Heart right ventricle (tissue), 16 donors: ENCODE results near the gene PHRF1. TPM values are rescaled to one million over a fixed set of nuclear protein-coding genes. Genes with fewer than 3 reads are reported as not detected.

Experiments used
- ATAC-seq, 8 donors: fragments of 200-7000 bp; cut with Tn5 transposase; one replicate each; pipeline ENCODE4 v1.9.1; 2020; ENCODE audit warnings: mild to moderate bottlenecking in 8 of 8, moderate library complexity in 8 of 8, moderate number of reproducible peaks in 1 of 8
- DNase-seq, 2 donors: peaks; one replicate each; pipeline ENCODE4 v3.0.0-alpha.2; 2020
- H3K27ac ChIP-seq, 10 donors: fragments of 200-600 bp; sonication (generic) in 2 of 10; one replicate each; pipeline versions ENCODE4 v1.5.0 to v1.8.0; 2020 to 2022; ENCODE audit warnings: mild to moderate bottlenecking in 3 of 10
- H3K27me3 ChIP-seq, 7 donors: fragments of 200-600 bp; one replicate each; pipeline ENCODE4 v1.8.0; 2021 to 2022; ENCODE audit warnings: mild to moderate bottlenecking in 2 of 7
- H3K36me3 ChIP-seq, 9 donors: fragments of 200-600 bp; sonication (generic) in 1 of 9; one replicate each; pipeline versions ENCODE4 v1.5.0 to v1.8.0; 2020 to 2022; ENCODE audit warnings: mild to moderate bottlenecking in 2 of 9
- H3K4me1 ChIP-seq, 9 donors: fragments of 200-600 bp; sonication (generic) in 1 of 9; one replicate each; pipeline versions ENCODE4 v1.5.0 to v1.8.0; 2020 to 2022; ENCODE audit warnings: mild to moderate bottlenecking in 4 of 9
- H3K4me3 ChIP-seq, 10 donors: fragments of 200-600 bp; sonication (generic) in 2 of 10; one replicate each; pipeline versions ENCODE4 v1.5.0 to v1.8.0; 2020 to 2022; ENCODE audit warnings: mild to moderate bottlenecking in 7 of 10, moderate library complexity in 2 of 10
- H3K9me3 ChIP-seq, 11 donors: fragments of 200-600 bp in 10 of 11; sonication (generic) in 2 of 11; one replicate each; pipeline versions ENCODE4 v1.5.0 to v1.8.0; 2013 to 2022; ENCODE audit warnings: mild to moderate bottlenecking in 2 of 11, control low read depth in 1 of 11, moderate library complexity in 1 of 11
- WGBS, 2 donors: extraction: QIAGEN DNeasy Blood & Tissue Kit; methylation state at CpG; one replicate each; pipeline ENCODE4 v1.1.7; 2013; ENCODE audit warnings: inconsistent platforms in 1 of 2; 5-methylcytosine and 5-hydroxymethylcytosine counted together
- intact Hi-C, 10 donors: fragments of 100-400 bp; cut with DNase I; formaldehyde crosslinking; loops; one replicate each; pipeline versions ENCODE4 v1.11.1 to v1.14.2; 2022
- polyA plus RNA-seq, 2 donors: library from polyadenylated mRNA; stranded (reverse); fragments of 200-250 nt; gene quantifications; one replicate each; pipeline ENCODE4 v1.2.3, GENCODE V29; 2013
- total RNA-seq, 10 donors: library from RNA; stranded (reverse); fragmentation: NEBNext Ultra II Directional in 3 of 10; extraction: Animal tissue kit (Norgen Biotek cat#: 25700) in 3 of 10; gene quantifications; one replicate each; pipeline versions ENCODE4 v1.2.1 to v1.2.4, GENCODE V29; 2021 to 2023
- TF ChIP-seq, protein P1 (sequence below), 9 donors: fragments of 200-600 bp; sonication (generic) in 2 of 9; IDR thresholded peaks; one replicate each; pipeline versions ENCODE4 v1.5.0 to v1.8.0; 2021 to 2022; ENCODE audit warnings: antibody characterized with exemption in 9 of 9, mild to moderate bottlenecking in 5 of 9, moderate library complexity in 1 of 9
- donor health status: Arrhythmogenic right ventricular cardiomyopathy.
- donor health status: ischemic (EF 13 %, LVEDD 7.1; RV severe dilation, severe dysfunction).
- donor health status: healthy with polysubstance abuse.
- donor health status: DM: no; HTN: yes; CAD: no.
- donor health status: DM: no; HTN: no; CAD: no.
- donor health status: ischemic (EF 25% LVEDD 6.9; RV normal size, moderate dysfunction).
- donor health status: ischemic (EF 25% LVEDD 5.7; RV mildly dilated, moderate dysfunction).
- donor health status: healthy.
- donor health status: DM: yes; HTN: yes; CAD: no.
- donor health status: Ischemic cardiomyopathy.
- donor health status: ischemic (EF 35%, LVEDD 5.7; RV mildly dilated, moderate dysfunction).
- donor health status: nonischemic (EF 11% LVEDD 7.7; RV severe dilation, severe dysfunction).
- donor health status: DM: yes; HTN: yes; CAD: no.
- donor health status: PGD.
- donor health status: ischemic (EF 29% LVEDD 5.4; RV normal size, mild dysfunction).
- donor health status: nonischemic (EF 23%, LVEDD 6.1; RV moderate dilation, normal function).

PHRF1 gene
- total and polyA plus RNA-seq, 12 donors = 10.5 to 23.0 (median 18.5) TPM

DNA sequence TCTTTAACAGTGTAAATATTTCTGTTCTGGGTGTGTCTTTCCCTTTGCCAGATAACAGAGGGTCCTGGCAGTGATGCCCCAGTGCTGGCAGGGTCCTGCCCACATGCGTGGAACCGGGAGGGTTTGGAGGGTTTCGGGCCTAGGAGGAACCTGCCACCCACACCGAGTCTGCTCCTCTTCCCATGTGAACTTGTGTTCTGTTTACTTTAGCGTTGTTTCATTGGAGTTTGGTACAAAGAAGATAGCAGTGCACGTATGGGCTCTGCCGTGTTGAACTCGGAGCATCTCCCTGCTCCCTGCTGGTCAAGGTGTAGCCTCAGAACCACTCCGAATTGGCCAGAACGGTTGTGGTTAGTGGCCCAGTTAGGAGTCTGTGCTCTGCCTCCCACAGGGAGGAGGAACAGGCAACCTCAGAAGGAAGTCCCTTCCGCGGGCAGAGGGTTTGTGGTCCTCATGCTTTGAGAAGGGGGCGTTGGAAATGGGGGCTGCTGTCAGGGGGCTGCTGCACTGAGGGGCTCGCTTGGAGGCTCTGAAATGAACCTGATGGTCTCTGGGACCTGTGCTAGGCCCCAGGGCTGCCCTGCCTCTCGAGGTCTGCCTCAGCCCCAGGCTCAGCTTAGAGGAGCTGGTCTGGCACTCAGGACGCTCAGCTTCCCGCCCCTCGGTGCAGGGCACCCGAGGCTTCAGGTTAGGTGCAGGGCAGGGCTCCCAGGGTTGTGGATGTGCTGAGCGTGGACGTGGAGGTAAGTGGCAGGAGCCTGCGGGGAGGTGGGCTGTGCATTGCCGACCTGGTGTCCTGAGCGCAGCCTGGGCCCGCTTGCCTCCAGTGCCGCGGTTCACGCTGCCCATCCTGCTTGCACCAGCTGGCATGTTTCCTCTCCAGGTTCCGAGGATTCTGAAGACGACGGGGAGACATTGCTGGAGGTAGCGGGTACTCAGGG lies 10.4 kb downstream of the PHRF1 start:
- WGBS, 2 donors = 90 to 91% methylated on average over 32 of the region's 32 CpGs
- peak in 1 of 8 donors; percentile 9 for ATAC-seq
- DNase-seq = no peak
- intact Hi-C loops = no loop called here
- H3K9me3 ChIP-seq = no peaks in the 10 kb centered on the region
- TF ChIP-seq, protein P1, sequence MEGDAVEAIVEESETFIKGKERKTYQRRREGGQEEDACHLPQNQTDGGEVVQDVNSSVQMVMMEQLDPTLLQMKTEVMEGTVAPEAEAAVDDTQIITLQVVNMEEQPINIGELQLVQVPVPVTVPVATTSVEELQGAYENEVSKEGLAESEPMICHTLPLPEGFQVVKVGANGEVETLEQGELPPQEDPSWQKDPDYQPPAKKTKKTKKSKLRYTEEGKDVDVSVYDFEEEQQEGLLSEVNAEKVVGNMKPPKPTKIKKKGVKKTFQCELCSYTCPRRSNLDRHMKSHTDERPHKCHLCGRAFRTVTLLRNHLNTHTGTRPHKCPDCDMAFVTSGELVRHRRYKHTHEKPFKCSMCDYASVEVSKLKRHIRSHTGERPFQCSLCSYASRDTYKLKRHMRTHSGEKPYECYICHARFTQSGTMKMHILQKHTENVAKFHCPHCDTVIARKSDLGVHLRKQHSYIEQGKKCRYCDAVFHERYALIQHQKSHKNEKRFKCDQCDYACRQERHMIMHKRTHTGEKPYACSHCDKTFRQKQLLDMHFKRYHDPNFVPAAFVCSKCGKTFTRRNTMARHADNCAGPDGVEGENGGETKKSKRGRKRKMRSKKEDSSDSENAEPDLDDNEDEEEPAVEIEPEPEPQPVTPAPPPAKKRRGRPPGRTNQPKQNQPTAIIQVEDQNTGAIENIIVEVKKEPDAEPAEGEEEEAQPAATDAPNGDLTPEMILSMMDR (IDR thresholded peaks at IDR 0.05) = no peak
- H3K27ac ChIP-seq = peak overlapping the region in 1 of 10 donors; percentile 84
- no peak overlapping the region for H3K4me3 ChIP-seq
- peaks cover 0 to 96% (median 57%) of the 10 kb centered on the region in 9 donors for H3K36me3 ChIP-seq
- no peaks in the 10 kb centered on the region for H3K27me3 ChIP-seq
- peaks cover 0 to 20% (median 4%) of the 10 kb centered on the region in 9 donors for H3K4me1 ChIP-seq

DNA sequence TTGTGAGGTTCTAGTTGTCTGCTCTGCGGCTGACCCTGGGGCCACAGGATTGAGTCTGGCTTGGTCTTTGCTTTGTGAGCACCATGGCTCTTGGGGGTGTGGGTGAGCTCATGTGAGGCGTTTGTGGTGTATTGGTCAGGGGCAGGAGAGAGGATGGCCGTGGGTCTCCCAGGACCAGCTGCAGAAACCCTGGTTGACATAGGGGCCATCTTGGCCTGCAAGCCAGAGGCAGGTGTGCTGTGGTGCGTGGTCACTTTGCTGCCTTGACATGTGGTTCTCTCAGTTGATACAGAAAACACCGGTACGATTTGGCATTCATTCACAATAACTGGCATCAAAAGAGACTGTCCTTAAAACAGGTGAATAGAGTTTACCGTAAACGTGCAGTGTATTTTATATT lies 11.3 kb downstream of the PHRF1 start:
- TF ChIP-seq, protein P1 (IDR thresholded peaks at IDR 0.05) = no peak
- intact Hi-C loops = no loop called here
- H3K27ac ChIP-seq = peak overlapping the region in 1 of 10 donors; percentile 84
- H3K4me3 ChIP-seq = no peak overlapping the region
- no peaks in the 10 kb centered on the region for H3K9me3 ChIP-seq
- H3K27me3 ChIP-seq = no peaks in the 10 kb centered on the region
- no peak for DNase-seq
- peaks cover 3 to 96% (median 54%) of the 10 kb centered on the region in 9 donors for H3K36me3 ChIP-seq
- no peak for ATAC-seq
- peaks cover 0 to 20% (median 0%) of the 10 kb centered on the region in 9 donors for H3K4me1 ChIP-seq
- 86 to 93% methylated on average over 8 of the region's 8 CpGs for WGBS, 2 donors

DNA sequence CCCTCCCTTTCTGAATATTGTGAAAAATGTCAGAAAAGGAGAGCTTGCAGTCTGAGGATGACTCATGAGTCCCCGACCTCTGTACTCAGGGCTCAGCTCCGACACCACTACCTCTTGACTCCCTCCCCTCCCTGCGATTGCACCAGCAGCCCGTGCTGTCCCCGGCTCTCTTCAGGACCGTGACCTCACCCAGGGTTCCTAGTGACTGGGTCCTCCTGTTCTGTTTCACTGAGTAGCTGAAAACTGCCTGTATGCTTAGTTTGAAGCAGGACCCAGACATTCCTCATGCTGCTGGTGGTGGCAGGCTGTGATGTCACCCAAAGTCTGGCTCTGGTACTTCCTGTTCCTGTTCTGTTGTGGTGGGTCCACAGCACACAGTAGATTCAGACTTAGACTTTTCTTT lies 11.7 kb downstream of the PHRF1 start:
- intact Hi-C loops = no loop called here
- H3K27ac ChIP-seq = peak overlapping the region in 1 of 10 donors; percentile 84

DNA sequence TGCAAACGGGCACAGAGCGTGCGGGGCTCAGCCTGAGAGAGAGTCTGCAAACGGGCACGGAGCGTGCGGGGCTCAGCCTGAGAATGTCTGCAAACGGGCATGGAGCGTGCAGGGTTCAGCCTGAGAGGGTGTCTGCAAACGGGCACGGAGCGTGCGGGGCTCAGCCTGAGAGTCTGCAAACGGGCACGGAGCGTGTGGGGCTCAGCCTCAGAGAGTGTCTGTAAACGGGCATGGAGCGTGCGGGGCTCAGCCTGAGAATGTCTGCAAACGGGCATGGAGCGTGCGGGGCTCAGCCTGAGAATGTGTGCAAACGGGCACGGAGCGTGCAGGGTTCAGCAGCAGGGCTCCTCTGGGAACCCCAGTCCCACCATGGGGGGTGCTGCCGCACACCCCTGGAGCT lies 13.5 kb downstream of the PHRF1 start:
- TF ChIP-seq, protein P1 (IDR thresholded peaks at IDR 0.05) = no peak
- intact Hi-C loops = no loop called here
- ATAC-seq (no peak), DNase-seq (no peak)
- peaks cover 3 to 96% (median 55%) of the 10 kb centered on the region in 9 donors for H3K36me3 ChIP-seq
- H3K9me3 ChIP-seq = no peaks in the 10 kb centered on the region
- H3K4me1 ChIP-seq = peaks cover 0 to 20% (median 0%) of the 10 kb centered on the region in 9 donors
- no peak overlapping the region for H3K4me3 ChIP-seq
- H3K27ac ChIP-seq = no peak overlapping the region
- 95 to 96% methylated on average over 26 of the region's 26 CpGs for WGBS, 2 donors
- H3K27me3 ChIP-seq = no peaks in the 10 kb centered on the region

More for the DNA sequence above, 11.7 kb downstream of the PHRF1 start:
- TF ChIP-seq, protein P1 (IDR thresholded peaks at IDR 0.05) = no peak
- peaks cover 3 to 96% (median 55%) of the 10 kb centered on the region in 9 donors for H3K36me3 ChIP-seq
- peak overlapping the region in 1 of 10 donors; percentile 14 for H3K4me3 ChIP-seq
- H3K27me3 ChIP-seq = no peaks in the 10 kb centered on the region
- ATAC-seq (peak in 2 of 8 donors; percentile 21 to 82), DNase-seq (no peak)
- 76 to 84% methylated on average over 6 of the region's 6 CpGs for WGBS, 2 donors
- H3K9me3 ChIP-seq = no peaks in the 10 kb centered on the region
- H3K4me1 ChIP-seq = peaks cover 0 to 20% (median 0%) of the 10 kb centered on the region in 9 donors
